Measurements from ENCODE around the gene MYH14.
"Not testable (repeated sequence)": the region's sequence is repeated elsewhere in the genome, so short reads cannot be mapped to it uniquely, and the experiment has no call there.

Gene MYH14

DNA sequence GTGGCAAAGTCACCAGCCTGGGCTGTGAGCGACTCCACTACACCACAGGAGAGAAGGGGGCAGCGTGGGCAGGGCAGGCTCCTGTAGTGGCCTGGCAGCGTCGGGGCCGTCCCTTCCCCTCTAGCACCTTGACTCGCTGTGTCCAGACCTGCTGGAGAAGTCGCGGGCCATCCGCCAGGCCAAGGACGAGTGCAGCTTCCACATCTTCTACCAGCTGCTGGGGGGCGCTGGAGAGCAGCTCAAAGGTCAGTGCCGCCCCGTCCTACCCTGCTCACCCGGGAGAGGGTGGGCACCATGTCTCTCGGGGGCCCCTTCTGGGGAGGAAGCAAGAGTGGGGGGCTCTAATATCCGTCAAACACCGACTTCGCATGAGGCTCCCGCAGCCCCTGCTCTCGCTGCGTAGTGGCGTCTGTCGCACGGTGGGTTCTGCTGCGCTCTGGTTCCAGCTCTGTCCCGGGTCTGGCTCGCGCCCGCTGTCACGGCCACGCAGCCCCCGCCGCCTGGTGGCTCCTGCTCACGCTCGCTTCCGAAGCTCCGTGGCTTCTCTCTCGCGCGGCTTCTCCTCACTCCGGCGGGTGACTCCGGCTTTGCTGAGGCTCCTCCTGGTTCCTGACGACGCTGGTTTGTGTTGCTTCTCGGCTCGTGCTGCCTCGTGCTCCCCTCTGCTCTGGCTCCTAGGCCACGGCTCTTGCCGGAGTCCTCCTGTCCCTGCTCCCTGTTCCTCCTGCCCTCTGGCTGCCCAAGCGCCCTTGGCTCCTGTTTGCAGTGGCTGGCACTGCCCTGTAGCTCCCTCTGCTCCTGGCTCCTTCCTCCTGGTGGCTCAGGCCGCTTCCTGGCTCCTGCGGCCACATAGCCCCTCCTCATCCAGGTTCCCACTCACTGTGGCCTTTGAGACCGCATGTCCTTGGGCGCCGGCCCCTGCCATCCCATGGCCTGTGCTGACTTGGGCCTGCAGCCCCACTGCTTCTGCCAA, 27.2 kb downstream of the MYH14 start:
- DNase-seq: no peak

- not testable (repeated sequence) for DNase-seq
Measured at GRCh38 chr19:50231417-50231816, 28.0 kb downstream of the MYH14 start.

- no peak for DNase-seq
Measured at GRCh38 chr19:50231821-50232220, 28.4 kb downstream of the MYH14 start.

- DNase-seq: no peak
Measured at GRCh38 chr19:50232600-50232999, 29.2 kb downstream of the MYH14 start.

DNA sequence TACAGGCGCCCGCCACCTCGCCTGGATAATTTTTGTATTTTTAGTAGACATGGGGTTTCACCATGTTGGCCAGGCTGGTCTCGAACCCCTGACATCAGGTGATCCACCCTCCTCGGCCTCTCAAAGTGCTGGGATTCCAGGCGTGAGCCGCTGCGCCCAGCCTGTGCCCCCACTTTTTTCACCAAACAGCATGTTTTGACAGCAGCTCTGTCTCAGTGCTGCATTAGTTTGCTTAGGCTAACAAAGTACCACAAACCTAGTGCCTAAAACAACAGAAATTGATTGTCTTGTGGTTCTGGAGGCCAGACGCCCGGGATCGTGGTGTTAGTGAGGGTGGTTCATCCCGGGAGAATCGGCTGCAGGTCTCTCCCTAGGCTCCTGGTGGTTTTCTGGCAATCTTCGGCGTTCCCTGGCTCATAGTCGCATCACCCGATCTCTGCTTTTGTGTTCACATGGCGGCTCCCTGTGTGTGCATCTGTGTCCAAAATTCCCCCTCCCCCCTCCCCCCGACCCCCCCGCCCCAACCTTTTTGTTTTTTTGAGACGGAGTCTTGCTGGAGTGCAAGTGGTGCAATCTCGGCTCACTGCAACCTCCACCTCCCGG, 30.0 kb downstream of the MYH14 start:
- DNase-seq: no peak

- DNase-seq: not testable (repeated sequence)
Measured at GRCh38 chr19:50237493-50237892, 34.1 kb downstream of the MYH14 start.

- no peak for DNase-seq
Measured at GRCh38 chr19:50238043-50238442, 34.6 kb downstream of the MYH14 start.

GRCh38 chr19:50239921-50240590, 36.6 kb downstream of the MYH14 start:
- no peak for DNase-seq

- no peak for DNase-seq
Measured at GRCh38 chr19:50242581-50242980, 39.2 kb downstream of the MYH14 start.

DNA sequence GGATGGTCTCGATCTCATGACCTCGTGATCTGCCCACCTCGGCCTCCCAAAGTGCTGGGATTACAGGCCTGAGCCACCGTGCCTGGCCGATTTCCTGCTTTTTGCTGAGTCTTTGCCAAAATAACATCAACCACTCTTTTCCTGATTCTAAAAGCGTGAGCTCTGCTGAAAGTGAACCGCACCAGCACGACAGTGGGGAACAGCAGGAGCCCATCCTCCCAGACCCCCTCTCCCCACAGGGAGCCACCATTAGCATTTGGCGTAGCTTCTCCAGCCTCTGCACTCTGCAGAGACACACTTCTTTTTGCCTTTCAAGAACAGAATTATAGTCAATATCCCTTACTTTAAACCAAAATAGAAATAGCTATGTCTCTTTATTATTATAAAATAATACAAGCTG, 41.3 kb downstream of the MYH14 start:
- DNase-seq: no peak

DNA sequence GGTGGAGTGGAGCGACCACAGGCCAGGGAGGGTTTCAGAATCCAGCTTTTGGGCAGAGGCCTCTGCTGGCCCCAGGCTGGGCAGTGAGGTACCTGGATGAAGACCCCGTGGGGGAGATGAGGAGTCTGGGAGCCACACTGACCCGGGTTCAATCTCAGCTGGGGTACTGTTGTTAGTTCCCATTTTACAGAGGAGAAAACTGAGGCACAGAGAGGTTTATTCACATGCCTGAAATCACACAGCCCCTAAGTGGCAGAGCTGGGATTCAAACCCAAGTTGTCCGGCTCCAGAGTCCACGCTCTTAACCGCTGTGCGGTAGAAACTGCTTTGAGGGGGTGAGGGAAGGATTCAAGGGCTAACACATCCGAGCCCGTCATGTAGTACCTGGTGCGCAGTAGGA, 45.0 kb downstream of the MYH14 start:
- DNase-seq: no peak

GRCh38 chr19:50248826-50249225, 45.4 kb downstream of the MYH14 start:
- DNase-seq: no peak

- DNase-seq: no peak
Measured at GRCh38 chr19:50249636-50250035, 46.2 kb downstream of the MYH14 start.

DNA sequence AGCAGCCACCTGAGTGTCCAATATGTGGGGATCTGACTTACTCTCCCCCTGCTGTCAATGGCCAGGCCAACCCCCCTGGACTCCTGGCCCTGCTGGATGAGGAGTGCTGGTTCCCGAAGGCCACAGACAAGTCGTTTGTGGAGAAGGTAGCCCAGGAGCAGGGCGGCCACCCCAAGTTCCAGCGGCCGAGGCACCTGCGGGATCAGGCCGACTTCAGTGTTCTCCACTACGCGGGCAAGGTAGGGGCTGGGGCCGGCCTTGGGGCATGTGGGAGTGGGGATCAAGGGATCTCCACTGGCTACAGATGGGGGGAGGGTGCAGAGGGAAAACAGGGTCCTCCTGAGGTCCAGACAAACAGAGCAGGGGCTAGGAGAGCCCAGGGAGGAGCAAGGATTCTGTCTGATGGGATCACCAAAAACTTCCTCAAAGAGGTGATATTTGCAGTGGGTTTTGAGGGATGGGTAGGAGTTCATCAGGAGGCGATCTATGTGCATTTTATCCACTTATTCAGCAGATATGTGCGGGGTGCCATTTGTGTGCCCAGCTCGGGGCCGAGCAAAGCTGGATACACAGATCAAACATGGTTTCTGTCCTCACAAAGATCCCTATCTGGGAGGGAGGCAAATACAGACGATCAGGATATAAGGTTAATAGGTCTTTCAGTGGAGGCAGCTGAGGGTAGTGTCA, 47.2 kb downstream of the MYH14 start:
- no peak for DNase-seq

- no peak for DNase-seq
Measured at GRCh38 chr19:50252111-50252886, 48.9 kb downstream of the MYH14 start.

- DNase-seq: no peak
Measured at GRCh38 chr19:50252887-50253268, 49.5 kb downstream of the MYH14 start.

GRCh38 chr19:50255115-50255514, 51.7 kb downstream of the MYH14 start:
- no peak for DNase-seq

GRCh38 chr19:50257141-50257540, 53.7 kb downstream of the MYH14 start:
- no peak for DNase-seq

DNA sequence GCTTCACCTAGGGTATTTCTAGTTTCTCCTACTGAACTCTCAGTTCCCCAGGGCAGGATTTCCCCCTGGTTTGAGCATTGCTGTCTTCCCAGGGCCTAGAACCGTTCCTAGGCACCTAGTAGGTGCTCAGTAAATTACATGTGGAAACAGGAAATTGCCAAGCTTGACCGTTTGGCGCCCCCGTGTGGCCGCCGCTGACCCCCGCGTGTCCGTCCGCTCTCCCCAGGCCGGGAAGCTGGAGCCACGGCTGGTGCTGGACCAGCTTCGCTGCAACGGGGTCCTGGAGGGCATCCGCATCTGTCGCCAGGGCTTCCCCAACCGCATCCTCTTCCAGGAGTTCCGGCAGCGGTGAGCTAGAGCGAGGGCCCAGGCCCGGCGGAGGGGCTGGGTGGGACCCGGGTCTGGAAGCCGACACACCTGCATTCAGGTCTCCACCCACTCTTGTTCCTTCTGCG, 55.5 kb downstream of the MYH14 start:
- DNase-seq: no peak

DNA sequence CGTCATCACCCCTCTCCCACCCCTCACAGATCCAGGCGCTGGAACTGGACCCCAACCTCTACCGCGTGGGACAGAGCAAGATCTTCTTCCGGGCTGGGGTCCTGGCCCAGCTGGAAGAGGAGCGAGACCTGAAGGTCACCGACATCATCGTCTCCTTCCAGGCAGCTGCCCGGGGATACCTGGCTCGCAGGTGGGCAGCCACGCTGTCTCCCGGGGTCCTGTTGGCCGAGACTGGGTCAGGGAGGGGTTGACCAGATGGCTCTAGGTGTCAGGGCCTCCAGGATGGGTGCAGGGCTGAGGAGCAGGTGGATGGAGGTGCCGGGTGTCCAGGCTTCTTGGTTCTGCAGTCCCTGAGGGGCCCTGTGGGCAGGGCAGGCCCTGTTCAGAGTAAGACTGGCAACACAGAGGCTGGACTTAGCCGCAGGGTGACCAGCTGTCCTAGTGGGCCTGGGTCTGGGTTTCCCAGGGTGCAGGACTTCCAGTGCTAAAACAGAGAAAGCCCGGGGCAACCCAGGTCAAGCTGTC, 58.1 kb downstream of the MYH14 start:
- DNase-seq: no peak

DNA sequence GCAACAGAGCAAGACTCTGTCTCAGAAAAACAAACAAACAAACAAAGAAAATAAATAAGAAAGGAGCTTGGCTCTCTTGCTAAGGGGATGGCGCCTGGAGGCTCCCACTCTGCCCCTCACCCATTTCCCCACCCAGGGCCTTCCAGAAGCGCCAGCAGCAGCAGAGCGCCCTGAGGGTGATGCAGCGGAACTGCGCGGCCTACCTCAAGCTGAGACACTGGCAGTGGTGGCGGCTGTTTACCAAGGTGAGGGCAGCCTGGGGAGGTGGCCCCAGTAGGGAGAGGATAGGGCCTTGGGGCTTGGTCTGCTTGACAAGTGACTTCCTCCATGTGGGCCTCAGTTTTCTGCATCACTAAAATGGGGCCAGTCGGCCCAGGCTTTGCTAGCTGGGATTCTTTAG, 59.8 kb downstream of the MYH14 start:
- DNase-seq: no peak
